GM18861 (cell line): ENCODE data around the gene USHBP1.
"Not testable (repeated sequence)": the region's sequence is repeated elsewhere in the genome, so short reads cannot be mapped to it uniquely, and the experiment has no call there.

ENCODE experiments used
- ATAC-seq: cut with Tn5 transposase; IDR thresholded peaks from one replicate; pipeline ENCODE4 v1.9.1; 2021; ENCODE audit not compliant: unreplicated experiment

Gene USHBP1

DNA sequence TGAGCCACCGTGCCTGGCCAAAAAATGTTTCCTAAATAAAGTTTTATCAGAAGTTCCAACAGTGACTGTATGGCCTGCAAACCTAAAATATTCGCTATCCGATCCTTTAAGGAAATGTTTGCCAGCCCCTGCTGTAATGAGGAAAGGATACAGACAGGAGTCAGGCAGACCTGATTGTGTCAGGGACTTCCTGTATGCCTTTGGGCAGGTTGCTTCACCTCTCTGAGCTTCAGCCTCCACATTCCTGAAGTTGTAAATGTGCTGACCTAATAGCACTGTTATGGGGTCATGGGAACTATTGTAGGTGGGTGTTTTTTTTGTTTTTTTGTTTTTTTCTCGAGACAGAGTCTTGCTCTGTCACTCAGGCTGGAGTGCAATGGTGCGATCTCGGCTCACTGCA lies 32.4 kb upstream of the USHBP1 start:
- no peak for ATAC-seq

DNA sequence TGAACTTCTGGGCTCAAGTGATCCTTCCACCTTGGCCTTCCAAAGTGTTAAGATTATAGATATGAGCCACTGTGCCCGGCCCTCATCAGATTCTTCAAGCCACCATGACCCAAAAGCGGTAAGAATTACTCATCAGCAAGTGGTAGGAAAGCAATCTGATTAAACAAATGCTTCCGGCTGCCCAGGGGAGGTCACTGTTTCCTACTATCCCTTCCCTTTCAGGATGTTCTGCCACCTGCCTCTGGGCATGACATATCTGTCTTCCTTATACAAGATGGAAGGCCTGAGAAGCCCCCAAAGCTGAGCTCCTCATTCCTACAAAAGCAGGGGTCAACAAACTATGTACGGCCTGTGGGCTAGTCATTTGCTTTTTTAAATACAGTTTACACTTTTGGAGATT lies 31.7 kb upstream of the USHBP1 start:
- no peak for ATAC-seq

DNA sequence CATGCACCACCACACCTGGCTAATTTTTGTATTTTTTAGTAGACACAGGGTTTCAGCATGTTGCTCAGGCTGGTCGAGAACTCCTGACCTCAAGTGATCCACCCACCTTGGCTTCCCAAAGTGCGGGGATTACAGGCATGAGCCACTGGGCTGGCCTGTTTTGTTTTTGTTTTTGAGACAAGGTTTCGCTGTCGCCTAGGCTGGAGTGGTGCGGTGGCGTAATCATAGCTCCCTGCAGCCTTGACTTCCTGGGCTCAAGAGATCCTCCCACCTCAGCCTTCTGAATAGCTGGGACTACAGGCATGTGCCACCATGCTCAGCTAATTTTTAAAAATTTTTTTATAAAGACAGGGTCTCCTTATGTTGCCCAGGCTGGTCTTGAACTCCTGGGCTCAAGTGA lies 31.0 kb upstream of the USHBP1 start:
- not testable (repeated sequence) for ATAC-seq

DNA sequence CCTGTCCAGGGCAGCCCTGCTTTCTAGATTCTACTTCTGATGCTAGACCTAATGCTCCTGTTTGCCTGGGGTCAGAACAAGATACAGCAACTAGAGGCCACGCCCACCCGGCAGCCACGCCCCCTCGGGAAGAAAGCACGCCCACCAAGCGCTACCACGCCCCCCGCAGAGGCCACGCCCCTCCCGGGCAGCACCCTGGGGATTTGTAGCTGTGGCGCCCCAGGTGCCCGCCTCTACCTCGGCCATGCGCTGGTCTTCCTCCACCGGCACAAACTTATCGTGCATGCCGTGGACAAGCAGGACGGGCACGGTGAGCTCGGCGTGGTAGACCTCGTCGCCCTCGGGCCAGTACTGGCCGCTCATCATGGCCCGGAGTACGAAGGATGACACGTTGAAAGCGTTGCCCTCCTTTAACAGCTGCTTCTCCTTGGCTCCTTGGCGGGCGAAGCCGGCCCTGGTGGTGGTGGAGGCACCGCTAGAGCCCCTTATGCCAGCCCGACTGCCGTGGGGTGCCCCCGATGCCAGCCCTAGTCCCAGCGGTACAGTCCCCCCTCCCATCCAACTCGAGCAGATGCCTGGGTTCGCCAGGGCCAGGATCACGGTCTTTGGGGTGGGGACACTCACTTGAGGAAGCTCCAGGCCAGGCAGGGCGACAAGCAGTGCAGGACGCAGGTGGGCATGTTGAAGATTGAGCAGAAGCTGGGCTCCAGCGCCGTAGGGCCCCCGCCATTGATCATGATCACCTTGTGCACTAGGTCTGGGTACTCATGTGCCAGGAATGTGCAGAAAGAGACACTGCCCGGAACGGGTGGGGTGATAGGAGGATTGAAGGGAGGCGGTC lies 29.7 kb upstream of the USHBP1 start:
- no peak for ATAC-seq

DNA sequence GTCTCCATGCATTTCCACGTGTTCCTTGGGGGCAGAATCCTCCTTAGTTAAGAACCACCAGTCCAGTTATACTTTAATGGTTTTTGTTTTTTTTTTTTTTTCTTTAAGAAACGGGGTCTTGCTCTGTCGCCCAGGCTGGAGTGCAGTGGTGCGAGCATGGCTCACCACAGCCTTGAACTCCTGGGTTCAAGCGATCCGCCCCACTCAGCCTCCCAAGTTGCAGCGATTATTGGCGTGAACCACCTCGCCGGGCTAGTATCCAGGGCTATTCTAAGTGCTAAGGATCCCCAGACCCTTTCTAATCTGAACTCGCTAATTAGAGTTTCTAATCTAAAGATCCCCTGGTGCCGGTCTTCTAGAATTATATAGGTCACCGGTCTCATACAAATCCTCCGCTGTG lies 29.1 kb upstream of the USHBP1 start:
- no peak for ATAC-seq

DNA sequence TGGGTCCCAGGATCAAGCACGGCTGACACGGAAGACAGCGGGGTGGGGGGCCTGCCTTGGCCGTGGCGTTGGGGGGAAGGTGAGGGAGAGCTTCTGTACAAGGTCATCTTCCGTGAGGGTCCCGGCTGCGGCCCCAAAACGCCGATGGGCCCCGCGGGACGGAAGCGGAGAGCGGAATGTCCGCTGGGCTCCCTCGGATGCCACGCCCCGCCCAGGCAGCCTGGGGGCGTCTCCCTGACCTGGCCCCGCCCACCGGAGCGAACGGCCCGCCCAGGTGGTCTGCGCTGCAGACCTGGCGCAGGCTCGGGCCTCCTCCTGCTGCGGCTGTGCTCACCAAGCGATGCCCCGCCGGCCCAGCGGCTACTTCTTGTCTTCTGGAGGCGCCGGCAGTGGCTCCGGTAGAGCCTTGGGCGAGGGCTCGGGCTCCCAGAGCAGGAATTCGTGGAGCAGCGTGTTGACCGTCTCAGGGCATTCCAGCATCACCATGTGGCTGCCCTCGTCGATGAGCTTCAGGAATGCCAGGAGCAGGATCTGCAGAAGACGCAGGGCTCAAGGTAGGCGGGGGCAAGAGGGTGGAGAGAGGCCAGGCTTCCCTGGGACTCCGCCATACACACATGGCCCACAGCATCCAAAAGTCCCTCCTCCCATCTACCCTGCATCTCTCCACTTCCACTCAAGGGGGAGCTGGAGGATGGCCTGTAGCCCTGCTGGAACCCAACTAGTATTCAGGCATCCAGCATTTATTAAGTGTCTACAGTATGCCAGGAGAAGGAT lies 27.9 kb upstream of the USHBP1 start:
- ATAC-seq, result peak; percentile 61

DNA sequence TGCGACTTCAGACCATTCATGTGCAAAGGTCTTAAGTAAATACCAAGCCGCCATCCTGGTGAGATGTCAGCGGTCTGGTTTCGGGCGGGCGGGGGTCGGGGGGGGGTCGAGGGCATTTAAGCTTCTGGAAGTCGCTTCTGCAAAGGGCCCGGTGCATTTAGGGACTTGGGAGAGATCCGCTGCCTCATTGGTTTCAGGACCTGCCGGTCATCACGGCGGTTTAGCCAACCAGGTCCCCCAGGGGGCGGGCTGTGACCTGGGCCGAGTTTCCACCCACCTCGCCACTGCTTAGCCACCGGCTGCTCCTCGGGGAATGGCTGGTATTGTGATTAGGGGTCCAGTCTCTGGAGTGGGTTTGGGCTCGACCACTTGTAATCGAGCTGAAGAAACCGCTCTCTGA lies 24.9 kb upstream of the USHBP1 start:
- ATAC-seq, result no peak

DNA sequence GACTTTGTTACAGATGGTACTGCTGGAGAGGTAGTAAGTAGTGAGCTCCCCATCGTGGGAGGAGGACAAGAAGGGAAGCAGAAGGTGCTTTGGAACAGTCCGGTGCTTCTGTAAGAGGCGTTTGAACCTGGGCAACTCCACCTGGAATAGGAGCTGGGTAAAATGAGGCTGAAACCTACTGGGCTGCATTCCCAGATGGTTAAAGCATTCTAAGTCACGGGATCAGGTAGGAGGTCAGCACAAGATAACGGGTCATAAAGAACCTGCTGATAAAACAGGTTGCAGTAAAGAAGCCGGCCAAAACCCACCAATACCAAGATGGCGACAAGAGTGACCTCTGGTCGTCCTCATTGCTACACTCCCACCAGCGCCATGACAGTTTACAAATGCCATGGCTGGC lies 22.2 kb upstream of the USHBP1 start:
- no peak for ATAC-seq

DNA sequence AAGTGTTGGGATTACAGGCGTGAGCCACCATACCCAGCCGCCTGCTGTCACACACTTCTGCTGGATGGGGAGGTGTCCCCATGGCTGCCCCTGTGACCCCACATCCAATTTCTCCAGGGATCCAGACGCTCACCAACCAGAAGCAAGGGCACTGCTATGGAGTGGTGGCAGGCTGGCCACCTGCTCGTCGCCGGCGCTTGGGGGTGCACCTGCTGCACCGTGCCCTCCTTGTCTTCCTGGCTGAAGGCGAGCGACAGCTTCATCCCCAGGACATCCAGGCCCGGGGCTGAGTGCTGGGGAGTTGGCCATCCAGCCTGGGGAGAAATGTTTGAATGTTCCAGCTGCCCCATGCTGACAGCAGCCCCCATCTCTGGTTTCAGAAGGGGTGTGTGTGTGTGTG lies 21.7 kb upstream of the USHBP1 start:
- no peak for ATAC-seq

DNA sequence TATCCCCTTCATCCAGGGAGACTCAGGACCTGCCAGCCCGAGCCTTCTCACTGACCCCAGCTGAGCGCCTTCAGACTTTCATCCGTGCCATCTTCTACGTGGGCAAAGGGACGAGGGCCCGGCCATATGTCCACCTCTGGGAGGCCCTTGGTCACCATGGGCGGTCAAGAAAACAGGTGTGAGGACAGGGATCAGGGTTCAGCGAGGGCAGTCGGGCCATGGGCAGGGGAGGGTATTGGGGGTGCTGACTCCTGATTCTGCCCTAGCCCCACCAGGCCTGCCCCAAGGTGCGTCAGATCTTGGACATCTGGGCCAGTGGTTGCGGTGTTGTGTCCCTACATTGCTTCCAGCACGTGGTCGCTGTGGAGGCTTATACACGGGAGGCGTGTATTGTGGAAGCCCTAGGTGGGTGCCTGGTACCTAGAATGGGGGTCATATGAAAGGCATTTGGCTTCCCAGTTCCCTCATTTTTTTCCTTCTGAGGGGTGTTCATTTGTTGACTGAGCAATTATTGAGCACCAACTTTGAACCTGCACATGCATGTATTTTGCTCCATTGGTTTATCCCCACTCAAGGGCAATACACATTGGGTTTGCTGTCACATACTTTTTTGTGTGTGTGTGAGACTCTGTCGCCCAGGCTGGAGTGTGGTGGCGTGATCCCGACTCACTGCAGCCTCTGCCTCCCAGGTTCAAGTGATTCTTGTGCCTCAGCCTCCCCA lies 21.0 kb upstream of the USHBP1 start:
- no peak for ATAC-seq

DNA sequence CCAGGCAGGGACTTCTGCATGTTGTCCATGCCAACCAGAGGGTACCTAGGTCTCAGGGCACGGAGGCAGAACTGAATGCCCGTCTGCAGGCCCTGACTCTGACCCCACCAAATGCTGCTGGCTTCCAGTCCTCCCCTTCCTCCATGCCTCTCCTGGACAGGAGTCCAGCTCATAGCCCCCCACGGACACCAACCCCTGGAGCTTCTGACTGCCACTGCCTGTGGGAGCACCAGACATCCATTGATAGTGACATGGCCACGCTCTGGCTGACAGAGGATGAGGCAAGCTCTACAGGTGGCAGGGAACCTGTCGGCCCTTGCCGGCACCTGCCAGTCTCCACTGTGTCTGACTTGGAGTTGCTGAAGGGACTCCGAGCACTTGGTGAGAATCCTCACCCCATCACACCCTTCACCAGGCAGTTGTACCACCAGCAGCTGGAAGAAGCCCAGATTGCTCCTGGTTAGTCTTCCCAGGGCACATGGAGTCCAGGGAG lies 19.0 kb upstream of the USHBP1 start:
- no peak for ATAC-seq

DNA sequence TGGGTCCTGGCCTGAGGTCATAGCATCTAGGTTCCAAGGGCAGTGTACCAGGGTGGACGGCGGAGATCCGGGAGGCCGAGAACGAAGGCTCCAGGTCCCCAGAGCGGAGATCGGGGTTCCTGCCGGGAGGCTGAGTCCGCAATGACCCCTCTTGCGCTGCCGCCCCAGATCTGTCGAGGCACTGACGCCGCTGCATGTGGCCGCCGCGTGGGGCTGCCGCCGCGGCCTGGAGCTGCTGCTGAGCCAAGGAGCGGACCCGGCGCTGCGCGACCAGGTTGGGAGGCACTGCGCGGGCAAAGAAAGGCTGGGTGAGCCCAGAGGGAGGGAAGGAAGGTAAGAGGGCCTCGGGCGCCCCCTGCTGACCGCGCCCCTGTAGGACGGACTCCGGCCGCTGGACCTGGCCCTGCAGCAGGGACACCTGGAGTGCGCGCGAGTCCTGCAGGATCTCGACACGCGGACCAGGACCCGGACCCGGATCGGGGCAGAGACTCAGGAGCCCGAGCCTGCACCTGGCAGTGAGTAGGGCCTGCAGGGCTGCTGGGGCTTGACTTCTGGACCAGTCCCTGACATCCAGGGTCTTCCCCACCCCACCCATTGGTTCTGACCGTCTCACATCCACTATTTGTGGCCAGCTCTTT lies 18.1 kb upstream of the USHBP1 start:
- peak; percentile 54 for ATAC-seq

DNA sequence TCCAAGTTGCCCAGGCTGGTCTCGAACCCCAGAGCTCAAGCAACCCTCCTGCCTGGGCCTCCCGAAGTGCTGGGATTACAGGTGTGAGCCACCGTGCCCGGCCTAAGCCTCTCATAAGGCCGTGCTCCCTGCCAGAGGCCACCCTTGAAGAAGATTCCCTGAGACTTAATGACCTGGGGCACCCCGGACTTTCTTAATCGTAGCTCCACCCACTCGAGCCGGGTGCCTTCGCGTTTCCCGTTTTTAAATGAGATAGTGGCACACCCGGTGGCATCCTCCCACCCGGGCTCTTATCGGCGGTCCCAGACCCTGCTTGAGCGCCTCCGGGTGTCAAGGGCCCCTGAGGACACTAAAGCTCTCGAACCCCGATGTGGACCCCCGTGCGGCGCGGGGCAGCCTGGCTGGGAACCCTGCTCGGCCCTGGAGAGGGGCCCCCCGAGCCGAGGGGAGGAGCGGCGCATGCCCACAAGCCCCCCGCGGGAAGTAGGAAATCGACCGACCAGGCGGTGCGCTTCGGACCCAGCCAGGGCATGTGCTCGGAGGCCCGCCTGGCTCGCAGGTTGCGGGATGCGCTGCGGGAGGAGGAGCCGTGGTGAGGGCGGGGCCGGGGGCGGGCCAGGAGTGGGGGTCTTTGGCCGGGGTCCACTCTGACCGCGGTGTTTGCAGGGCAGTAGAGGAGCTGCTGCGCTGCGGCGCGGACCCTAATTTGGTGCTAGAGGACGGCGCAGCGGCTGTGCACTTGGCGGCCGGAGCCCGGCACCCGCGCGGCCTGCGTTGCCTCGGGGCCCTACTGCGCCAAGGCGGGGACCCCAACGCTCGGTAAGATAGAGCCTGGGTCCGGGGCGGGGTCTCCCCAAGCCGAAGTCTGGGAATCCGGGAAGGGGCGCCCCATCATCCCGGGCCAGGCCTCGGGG lies 17.1 kb upstream of the USHBP1 start, which contains the start of gene ANKLE1:
ANKLE1 (plus strand) TSS at position 511 of the 914 bp plus-strand sequence; CDS start at position 531, 20 bp downstream.
- no peak for ATAC-seq

DNA sequence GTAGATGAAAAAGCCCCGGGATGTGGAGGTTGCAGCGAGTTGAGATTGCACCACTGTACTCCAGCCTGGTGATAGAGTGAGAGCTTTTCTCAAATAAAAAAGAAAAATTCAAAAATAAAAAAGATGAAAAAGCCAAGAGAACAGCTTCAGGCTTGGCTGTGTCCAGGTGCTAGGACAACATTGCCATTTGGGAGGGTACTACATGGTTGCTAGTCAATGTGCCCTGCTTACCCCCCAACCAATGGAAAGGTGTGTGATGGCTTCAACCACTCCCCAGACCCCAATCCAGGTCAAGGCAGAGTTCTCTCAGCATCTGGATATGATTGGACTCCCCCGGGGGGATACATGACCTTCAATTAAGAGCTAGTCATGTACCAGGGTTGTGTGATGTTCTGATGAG lies 14.9 kb upstream of the USHBP1 start:
- no peak for ATAC-seq

DNA sequence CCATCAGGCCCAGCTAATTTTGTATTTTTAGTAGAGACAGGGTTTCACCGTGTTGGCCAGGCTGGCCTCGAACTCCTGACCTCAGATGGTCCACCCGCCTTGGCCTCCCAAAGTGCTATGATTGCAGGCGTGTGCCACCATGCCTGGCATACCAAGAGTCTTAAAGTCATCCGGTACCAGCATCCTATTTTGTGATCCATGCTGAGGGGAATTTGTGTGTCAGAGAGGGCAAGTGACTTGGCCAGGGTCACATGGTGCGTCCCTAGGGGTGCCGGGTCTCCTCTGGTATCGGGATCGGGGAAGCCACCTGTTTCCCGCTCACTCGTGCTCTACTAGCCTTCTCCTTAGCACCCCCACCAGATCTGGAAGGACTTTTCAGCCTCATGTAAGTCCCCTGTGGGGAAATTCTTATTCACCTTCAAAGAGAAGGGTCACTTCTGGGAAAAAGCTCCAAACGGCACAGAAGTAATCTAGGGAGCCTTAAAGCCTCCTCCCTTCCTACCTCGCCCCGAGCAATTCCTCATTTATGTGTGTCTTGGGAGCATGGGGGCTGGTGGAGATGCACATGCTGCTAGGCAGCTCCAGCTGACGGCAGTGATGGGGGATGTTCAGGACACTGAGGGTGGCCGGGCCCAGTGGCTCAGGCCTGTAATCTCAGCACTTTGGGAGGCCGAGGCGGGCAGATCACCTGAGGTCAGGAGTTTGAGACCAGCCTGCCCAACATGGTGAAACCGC lies 11.1 kb upstream of the USHBP1 start:
- ATAC-seq, result no peak

DNA sequence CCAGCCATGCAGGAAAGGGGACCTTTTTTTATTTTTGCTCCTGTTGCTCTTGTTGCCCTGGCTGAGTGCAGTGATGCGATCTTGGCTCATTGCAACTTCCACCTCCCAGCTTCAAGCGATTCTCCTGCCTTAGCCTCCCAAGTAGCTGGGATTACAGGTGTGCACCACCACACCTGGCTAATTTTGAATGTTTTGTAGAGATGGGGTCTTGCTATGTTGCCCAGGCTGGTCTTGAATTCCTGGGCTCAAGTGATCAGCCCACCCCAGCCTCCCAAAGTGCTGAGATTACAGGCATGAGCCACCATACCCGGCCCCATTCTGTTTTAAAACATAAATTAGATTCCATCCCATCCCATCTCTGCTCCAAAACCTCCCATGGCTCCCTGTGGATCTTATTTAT lies 10.3 kb upstream of the USHBP1 start:
- not testable (repeated sequence) for ATAC-seq

DNA sequence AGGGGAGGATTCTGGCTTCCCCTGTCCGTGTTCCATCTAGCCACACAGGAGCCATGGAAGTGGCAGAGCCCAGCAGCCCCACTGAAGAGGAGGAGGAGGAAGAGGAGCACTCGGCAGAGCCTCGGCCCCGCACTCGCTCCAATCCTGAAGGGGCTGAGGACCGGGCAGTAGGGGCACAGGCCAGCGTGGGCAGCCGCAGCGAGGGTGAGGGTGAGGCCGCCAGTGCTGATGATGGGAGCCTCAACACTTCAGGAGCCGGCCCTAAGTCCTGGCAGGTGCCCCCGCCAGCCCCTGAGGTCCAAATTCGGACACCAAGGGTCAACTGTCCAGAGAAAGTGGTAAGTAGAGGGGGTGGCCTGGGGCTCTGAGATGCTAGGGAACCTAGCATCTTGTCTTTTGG lies 4.2 kb upstream of the USHBP1 start:
- no peak for ATAC-seq

DNA sequence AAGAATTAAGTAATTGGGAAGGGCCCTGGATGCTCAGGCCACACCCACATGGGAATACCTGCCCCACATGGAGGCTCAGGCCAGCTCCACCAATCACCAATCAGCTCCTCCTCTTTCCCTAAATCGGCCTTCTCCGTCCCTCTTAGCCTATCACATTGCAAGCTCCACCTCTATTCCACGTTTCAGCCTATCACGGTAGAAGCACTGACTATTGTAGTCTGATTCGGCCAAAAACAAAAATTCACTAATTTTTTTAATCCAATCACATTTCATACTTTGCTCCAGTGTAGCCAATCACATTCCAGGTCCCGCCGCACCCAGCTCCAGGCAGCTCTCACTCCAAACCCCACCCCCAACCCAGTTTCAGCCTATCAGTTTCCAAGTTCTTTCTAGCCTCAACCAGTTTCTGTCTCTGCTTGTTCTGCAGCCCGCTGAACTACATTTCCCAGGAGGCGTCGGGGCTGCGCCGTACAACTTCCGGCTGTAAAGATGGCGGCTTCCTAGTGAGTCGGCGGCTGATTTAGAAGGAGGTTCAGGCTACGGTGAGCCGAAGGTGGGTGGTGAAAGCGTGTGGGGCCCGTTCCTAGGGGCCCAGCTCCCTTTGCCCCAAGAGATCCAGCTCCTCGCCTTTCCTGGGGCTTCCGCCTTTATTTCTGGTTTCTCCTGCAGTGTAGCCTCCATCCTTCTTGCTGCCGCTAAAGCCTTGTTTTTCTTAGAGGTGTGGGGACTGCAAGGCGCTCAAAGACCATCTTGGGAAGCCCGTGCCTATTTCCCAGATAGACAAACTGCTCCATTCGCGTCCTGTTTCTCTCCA lies 2.6 kb upstream of the USHBP1 start, which contains the start of gene BABAM1:
BABAM1 (plus strand) TSS at position 469 of the 814 bp plus-strand sequence. CDS start 1,364 bp downstream, outside the sequence.
- ATAC-seq, result peak; percentile 87
